OCI-M2 (cell line): ENCODE measurements around the gene TSPAN32.
"Not testable (repeated sequence)": the region's sequence is repeated elsewhere in the genome, so short reads cannot be mapped to it uniquely, and the experiment has no call there.

ENCODE experiments used
- DNase-seq: peaks from one replicate; lab custom pipeline; 2025; ENCODE audit not compliant: unreplicated experiment; lab: John Stamatoyannopoulos, UW

Gene TSPAN32

GRCh38 chr11:2333486-2334205 is 31.8 kb downstream of the TSPAN32 start:
- not testable (repeated sequence) for DNase-seq

- DNase-seq: not testable (repeated sequence)
Observed at GRCh38 chr11:2335286-2335685, 33.5 kb downstream of the TSPAN32 start.

GRCh38 chr11:2338760-2339159 is 36.9 kb downstream of the TSPAN32 start:
- DNase-seq: not testable (repeated sequence)

- DNase-seq: no peak
Observed at GRCh38 chr11:2342557-2342956, 40.7 kb downstream of the TSPAN32 start.

- no peak for DNase-seq
Observed at GRCh38 chr11:2342981-2343380, 41.2 kb downstream of the TSPAN32 start.

GRCh38 chr11:2343502-2343901 is 41.7 kb downstream of the TSPAN32 start:
- no peak for DNase-seq

GRCh38 chr11:2345050-2345449 is 43.2 kb downstream of the TSPAN32 start:
- DNase-seq: no peak

GRCh38 chr11:2346014-2346413 is 44.2 kb downstream of the TSPAN32 start:
- DNase-seq: no peak

- DNase-seq: no peak
Observed at GRCh38 chr11:2346586-2347307, 44.9 kb downstream of the TSPAN32 start.

GRCh38 chr11:2347308-2347830 is 45.6 kb downstream of the TSPAN32 start:
- no peak for DNase-seq

- no peak for DNase-seq
Observed at GRCh38 chr11:2348986-2349385, 47.2 kb downstream of the TSPAN32 start.

GRCh38 chr11:2351701-2352100 is 49.9 kb downstream of the TSPAN32 start:
- no peak for DNase-seq

- no peak for DNase-seq
Observed at GRCh38 chr11:2352420-2352819, 50.6 kb downstream of the TSPAN32 start.

GRCh38 chr11:2355000-2355644 is 53.3 kb downstream of the TSPAN32 start:
- DNase-seq: no peak

GRCh38 chr11:2357246-2357645 is 55.4 kb downstream of the TSPAN32 start:
- no peak for DNase-seq

- DNase-seq: not testable (repeated sequence)
Observed at GRCh38 chr11:2357651-2358050, 55.8 kb downstream of the TSPAN32 start.

GRCh38 chr11:2358754-2359442 is 57.1 kb downstream of the TSPAN32 start:
- no peak for DNase-seq

GRCh38 chr11:2359557-2359956 is 57.7 kb downstream of the TSPAN32 start:
- DNase-seq: no peak

- no peak for DNase-seq
Observed at GRCh38 chr11:2360081-2360642, 58.3 kb downstream of the TSPAN32 start.

- no peak for DNase-seq
Observed at GRCh38 chr11:2361565-2361964, 59.8 kb downstream of the TSPAN32 start.

GRCh38 chr11:2362414-2362813 is 60.6 kb downstream of the TSPAN32 start:
- DNase-seq: no peak
